A549 (cell line): ENCODE data around the gene BRSK2. TPM values are rescaled to one million over a fixed set of nuclear protein-coding genes. Genes with fewer than 3 reads are reported as not detected.

Experiments used
- ATAC-seq, 2 experiments: fragments of 200-7000 bp in 1 of 2; fragments of >200 bp in 1 of 2; cut with Nextera tagmentation in 1 of 2; cut with Tn5 transposase in 1 of 2; 3 replicates each; pipeline versions ENCODE4 v1.8.0 to v1.9.1; 2018 to 2020; ENCODE audit warnings: mild to moderate bottlenecking in 1 of 2, moderate library complexity in 1 of 2
- CTCF ChIA-PET: fragments of 300-600 bp; sonication (Branson Sonifier 250); formaldehyde crosslinking; extraction: SDS; loops from one replicate; lab custom pipeline; 2021; ENCODE audit warnings: antibody characterized with exemption, inconsistent platforms; lab: Yijun Ruan, JAX
- POLR2A ChIA-PET: fragments of 350-600 bp; formaldehyde crosslinking; extraction: SDS; loops from one replicate; lab custom pipeline; 2021; ENCODE audit warnings: antibody characterized with exemption, inconsistent platforms; lab: Yijun Ruan, JAX
- DNase-seq, 2 experiments: peaks; one replicate each; pipeline versions ENCODE4 v3.0.0 to v3.0.0-alpha.2; 2011 to 2016; ENCODE audit warnings: low read depth in 1 of 2, low spot score in 1 of 2
- FAIRE-seq: peaks from 2 replicates; lab custom pipeline; 2011; peaks lifted over from hg19 to GRCh38; lab: Jason Lieb, UNC
- H3K27ac ChIP-seq, 2 experiments: fragments of >200 bp; sonication (Bioruptor Twin); formaldehyde crosslinking; 3 replicates each; pipeline ENCODE4 v1.5.1; 2016 to 2017
- H3K4me1 ChIP-seq: fragments of >200 bp; sonication (Bioruptor Twin); formaldehyde crosslinking; 3 replicates; pipeline ENCODE4 v1.6.1; 2016
- H3K4me2 ChIP-seq: fragments of >200 bp; sonication (Bioruptor Twin); formaldehyde crosslinking; 3 replicates; pipeline ENCODE4 v1.6.1; 2016
- H3K4me3 ChIP-seq: fragments of >200 bp; sonication (Bioruptor Twin); formaldehyde crosslinking; 3 replicates; pipeline ENCODE4 v1.5.1; 2016
- H3K9me3 ChIP-seq: fragments of >200 bp; sonication (Bioruptor Twin); formaldehyde crosslinking; 3 replicates; pipeline ENCODE4 v1.6.1; 2016
- CBX2 ChIP-seq: fragments of 200-600 bp; sonication (generic); IDR thresholded peaks from 2 replicates; pipeline ENCODE4 v1.6.1; 2016; ENCODE audit warnings: low read depth, mild to moderate bottlenecking, borderline replicate concordance
- CHD2 ChIP-seq: fragments of 150-350 bp; IDR thresholded peaks from 2 replicates; pipeline ENCODE4 v1.6.1; 2014; ENCODE audit warnings: low read length; ENCODE audit not compliant: partially characterized antibody
- FOSL2 ChIP-seq, 2 experiments: fragments of 450-650 bp in 1 of 2; fragments of >200 bp in 1 of 2; sonication (Bioruptor Twin) in 1 of 2; formaldehyde crosslinking; IDR thresholded peaks; 2 replicates each; pipeline versions ENCODE4 v1.5.0 to v1.6.1; 2016 to 2020; ENCODE audit warnings: mild to moderate bottlenecking in 1 of 2, moderate library complexity in 1 of 2
- GATA3 ChIP-seq: IDR thresholded peaks from 2 replicates; pipeline ENCODE4 v1.6.1; 2012; ENCODE audit warnings: borderline replicate concordance
- HEYL ChIP-seq: fragments of 250-450 bp; sonication (Bioruptor Pico); IDR thresholded peaks from 2 replicates; pipeline ENCODE4 v1.8.0; 2021; ENCODE audit warnings: mild to moderate bottlenecking, moderate library complexity
- HOXA7 ChIP-seq: fragments of 250-450 bp; sonication (Bioruptor Pico); IDR thresholded peaks from 2 replicates; pipeline ENCODE4 v1.5.0; 2020; ENCODE audit warnings: mild to moderate bottlenecking, moderate library complexity
- HOXB13 ChIP-seq: fragments of 250-450 bp; sonication (Bioruptor Pico); IDR thresholded peaks from 2 replicates; pipeline ENCODE4 v1.5.0; 2020; ENCODE audit warnings: low read depth, mild to moderate bottlenecking, moderate library complexity
- HOXB5 ChIP-seq: fragments of 250-450 bp; sonication (Bioruptor Pico); IDR thresholded peaks from 2 replicates; pipeline ENCODE4 v1.5.0; 2020; ENCODE audit warnings: mild to moderate bottlenecking, moderate library complexity
- KDM1A ChIP-seq: fragments of 200-600 bp; sonication (generic); IDR thresholded peaks from 2 replicates; pipeline ENCODE4 v1.6.1; 2016; ENCODE audit warnings: low read depth, mild to moderate bottlenecking
- MAFK ChIP-seq: fragments of 450-650 bp; IDR thresholded peaks from 2 replicates; pipeline ENCODE4 v1.6.1; 2014; ENCODE audit not compliant: partially characterized antibody
- MAZ ChIP-seq: fragments of 150-350 bp; IDR thresholded peaks from 2 replicates; pipeline ENCODE4 v1.6.1; 2014; ENCODE audit warnings: antibody characterized with exemption, low read depth, low read length, borderline replicate concordance
- NPAS2 ChIP-seq: fragments of 250-450 bp; sonication (Bioruptor Pico); IDR thresholded peaks from 2 replicates; pipeline ENCODE4 v1.8.0; 2022; ENCODE audit warnings: mild to moderate bottlenecking, moderate library complexity, borderline replicate concordance
- PHF8 ChIP-seq: fragments of 200-600 bp; sonication (generic); IDR thresholded peaks from 2 replicates; pipeline ENCODE4 v1.6.1; 2016; ENCODE audit warnings: low read depth, mild to moderate bottlenecking, antibody characterized with exemption, moderate library complexity, borderline replicate concordance
- RARB ChIP-seq: fragments of 250-450 bp; sonication (Bioruptor Pico); IDR thresholded peaks from 2 replicates; pipeline ENCODE4 v1.8.0; 2021; ENCODE audit warnings: mild to moderate bottlenecking, moderate library complexity
- RCOR1 ChIP-seq: fragments of 150-350 bp; IDR thresholded peaks from 2 replicates; pipeline ENCODE4 v1.6.1; 2014; ENCODE audit warnings: antibody characterized with exemption, low read length, low read depth
- RFX5 ChIP-seq: fragments of 450-650 bp; IDR thresholded peaks from 2 replicates; pipeline ENCODE4 v1.7.1; 2014; ENCODE audit warnings: antibody characterized with exemption, mild to moderate bottlenecking, moderate library complexity
- SMC3 ChIP-seq: fragments of >200 bp; sonication (Bioruptor Twin); formaldehyde crosslinking; IDR thresholded peaks from 3 replicates; pipeline ENCODE4 v1.6.1; 2018; ENCODE audit warnings: inconsistent platforms
- TFCP2L1 ChIP-seq: fragments of 250-450 bp; sonication (Bioruptor Pico); IDR thresholded peaks from 2 replicates; pipeline ENCODE4 v1.5.0; 2021; ENCODE audit warnings: mild to moderate bottlenecking
- TP53 ChIP-seq: fragments of 250-450 bp; sonication (Bioruptor Pico); IDR thresholded peaks from 2 replicates; pipeline ENCODE4 v1.5.0; 2021; ENCODE audit warnings: mild to moderate bottlenecking, moderate library complexity
- WGBS: methylation state at CpG from one replicate; pipeline ENCODE4 v1.1.6; 2017; ENCODE audit errors: missing lambda C conversion rate; 5-methylcytosine and 5-hydroxymethylcytosine counted together
- polyA plus RNA-seq, 4 experiments: library from polyadenylated mRNA; depleted of rRNA in 3 of 4; stranded (reverse); fragments of >200 nt; fragmentation: RNase III in 1 of 4; extraction: RNeasy Plus Mini Kit Qiagen cat#74134 plus additional on column Dnase treatment in 1 of 4; gene quantifications; 2 replicates in 3 of 4; 3 replicates in 1 of 4; pipeline ENCODE4 v1.2.3, GENCODE V29; 2011 to 2017
- TF ChIP-seq, protein P1 (sequence below): fragments of >200 bp; sonication (Bioruptor Twin); formaldehyde crosslinking; IDR thresholded peaks from 3 replicates; pipeline ENCODE4 v1.5.1; 2016
- TF ChIP-seq, protein P2 (sequence below): fragments of 200-600 bp; sonication (generic); IDR thresholded peaks from 2 replicates; pipeline ENCODE4 v1.6.1; 2016; ENCODE audit warnings: antibody characterized with exemption, mild to moderate bottlenecking, moderate library complexity
- TF ChIP-seq, protein P3 (sequence below): fragments of 150-350 bp; IDR thresholded peaks from 2 replicates; pipeline ENCODE4 v1.6.1; 2014; ENCODE audit warnings: low read depth, mild to moderate bottlenecking, low read length
- TF ChIP-seq, protein P4 (sequence below): IDR thresholded peaks from 2 replicates; pipeline ENCODE4 v1.6.1; 2012
- TF ChIP-seq, protein P5 (sequence below): IDR thresholded peaks from 2 replicates; pipeline ENCODE4 v1.6.1; 2012
- TF ChIP-seq, protein P6 (sequence below): fragments of 250-450 bp; sonication (Bioruptor Pico); IDR thresholded peaks from 2 replicates; pipeline ENCODE4 v1.5.0; 2020; ENCODE audit warnings: low read depth, mild to moderate bottlenecking, moderate library complexity
- TF ChIP-seq, protein P7 (sequence below): fragments of >200 bp; sonication (Bioruptor Twin); formaldehyde crosslinking; IDR thresholded peaks from 3 replicates; pipeline ENCODE4 v1.6.1; 2016

Gene BRSK2
- polyA plus RNA-seq, 2 of the 4 experiments (the other 2 are of a cell fraction) = 3.8 to 10.1 TPM

DNA sequence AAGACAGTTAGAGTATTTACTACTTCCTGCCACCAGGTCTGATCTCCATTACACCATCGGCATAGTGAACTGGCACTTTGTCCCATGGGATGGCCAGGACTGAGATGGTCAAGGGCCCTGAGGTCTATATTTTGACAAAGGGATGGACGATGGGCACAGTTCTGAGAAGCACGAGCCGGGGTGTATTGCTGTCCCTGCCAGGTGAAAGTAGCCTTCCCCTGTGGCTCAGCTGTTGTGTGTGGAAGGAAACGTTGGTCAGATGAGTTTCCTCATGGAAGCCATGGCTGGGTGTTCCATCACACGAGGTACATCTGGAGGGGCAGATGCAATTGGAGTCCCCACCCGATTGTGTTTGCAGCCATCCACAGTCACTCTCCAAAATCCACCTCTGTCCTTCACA, 27.9 kb upstream of the BRSK2 start (continued):
- TF ChIP-seq, protein P1, sequence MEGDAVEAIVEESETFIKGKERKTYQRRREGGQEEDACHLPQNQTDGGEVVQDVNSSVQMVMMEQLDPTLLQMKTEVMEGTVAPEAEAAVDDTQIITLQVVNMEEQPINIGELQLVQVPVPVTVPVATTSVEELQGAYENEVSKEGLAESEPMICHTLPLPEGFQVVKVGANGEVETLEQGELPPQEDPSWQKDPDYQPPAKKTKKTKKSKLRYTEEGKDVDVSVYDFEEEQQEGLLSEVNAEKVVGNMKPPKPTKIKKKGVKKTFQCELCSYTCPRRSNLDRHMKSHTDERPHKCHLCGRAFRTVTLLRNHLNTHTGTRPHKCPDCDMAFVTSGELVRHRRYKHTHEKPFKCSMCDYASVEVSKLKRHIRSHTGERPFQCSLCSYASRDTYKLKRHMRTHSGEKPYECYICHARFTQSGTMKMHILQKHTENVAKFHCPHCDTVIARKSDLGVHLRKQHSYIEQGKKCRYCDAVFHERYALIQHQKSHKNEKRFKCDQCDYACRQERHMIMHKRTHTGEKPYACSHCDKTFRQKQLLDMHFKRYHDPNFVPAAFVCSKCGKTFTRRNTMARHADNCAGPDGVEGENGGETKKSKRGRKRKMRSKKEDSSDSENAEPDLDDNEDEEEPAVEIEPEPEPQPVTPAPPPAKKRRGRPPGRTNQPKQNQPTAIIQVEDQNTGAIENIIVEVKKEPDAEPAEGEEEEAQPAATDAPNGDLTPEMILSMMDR = no peak
- no peak for TF ChIP-seq HOXB13 (CRISPR knock-in tag)

DNA sequence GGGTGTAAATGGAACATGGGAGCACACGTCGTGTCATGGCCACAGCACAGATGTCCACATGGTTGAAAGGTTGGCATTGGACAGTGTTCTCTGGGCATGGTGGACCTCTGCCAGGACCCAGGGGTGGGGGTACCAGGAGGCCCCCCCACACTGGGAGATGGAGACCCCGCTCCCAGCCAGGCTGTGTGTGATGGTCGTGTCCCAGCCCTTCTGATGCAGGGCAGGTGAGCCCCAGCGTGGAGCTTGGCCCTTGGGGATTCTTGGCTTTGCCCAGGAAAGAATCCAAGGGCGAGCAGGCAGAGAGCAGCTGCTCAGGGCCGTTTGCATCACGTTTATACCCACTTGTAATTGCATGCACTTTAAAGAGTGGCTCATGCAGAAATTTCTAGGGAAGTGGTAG, 22.0 kb upstream of the BRSK2 start:
- CTCF ChIA-PET = interaction anchor here (1.2 kb wide), 1 partner anchor 18 kb away, joined by 4 read pairs; no protein-coding TSS in a partner anchor
- Histone ChIP-seq H3K9me3 (peaks cover 15% of the 10 kb centered on the region), H3K4me3 (no peak overlapping the region), H3K4me1 (peaks cover 4% of the 10 kb centered on the region), H3K4me2 (no peak overlapping the region), H3K27ac (no peak overlapping the region)
- DNase-seq (no peak), ATAC-seq (no peak), FAIRE-seq (no peak)
- POLR2A ChIA-PET = no interaction called here
- TF ChIP-seq, protein P2, sequence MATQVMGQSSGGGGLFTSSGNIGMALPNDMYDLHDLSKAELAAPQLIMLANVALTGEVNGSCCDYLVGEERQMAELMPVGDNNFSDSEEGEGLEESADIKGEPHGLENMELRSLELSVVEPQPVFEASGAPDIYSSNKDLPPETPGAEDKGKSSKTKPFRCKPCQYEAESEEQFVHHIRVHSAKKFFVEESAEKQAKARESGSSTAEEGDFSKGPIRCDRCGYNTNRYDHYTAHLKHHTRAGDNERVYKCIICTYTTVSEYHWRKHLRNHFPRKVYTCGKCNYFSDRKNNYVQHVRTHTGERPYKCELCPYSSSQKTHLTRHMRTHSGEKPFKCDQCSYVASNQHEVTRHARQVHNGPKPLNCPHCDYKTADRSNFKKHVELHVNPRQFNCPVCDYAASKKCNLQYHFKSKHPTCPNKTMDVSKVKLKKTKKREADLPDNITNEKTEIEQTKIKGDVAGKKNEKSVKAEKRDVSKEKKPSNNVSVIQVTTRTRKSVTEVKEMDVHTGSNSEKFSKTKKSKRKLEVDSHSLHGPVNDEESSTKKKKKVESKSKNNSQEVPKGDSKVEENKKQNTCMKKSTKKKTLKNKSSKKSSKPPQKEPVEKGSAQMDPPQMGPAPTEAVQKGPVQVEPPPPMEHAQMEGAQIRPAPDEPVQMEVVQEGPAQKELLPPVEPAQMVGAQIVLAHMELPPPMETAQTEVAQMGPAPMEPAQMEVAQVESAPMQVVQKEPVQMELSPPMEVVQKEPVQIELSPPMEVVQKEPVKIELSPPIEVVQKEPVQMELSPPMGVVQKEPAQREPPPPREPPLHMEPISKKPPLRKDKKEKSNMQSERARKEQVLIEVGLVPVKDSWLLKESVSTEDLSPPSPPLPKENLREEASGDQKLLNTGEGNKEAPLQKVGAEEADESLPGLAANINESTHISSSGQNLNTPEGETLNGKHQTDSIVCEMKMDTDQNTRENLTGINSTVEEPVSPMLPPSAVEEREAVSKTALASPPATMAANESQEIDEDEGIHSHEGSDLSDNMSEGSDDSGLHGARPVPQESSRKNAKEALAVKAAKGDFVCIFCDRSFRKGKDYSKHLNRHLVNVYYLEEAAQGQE = no peak
- TF ChIP-seq GATA3 (no peak), PHF8 (no peak), TP53 (CRISPR knock-in tag) (no peak), RFX5 (no peak), FOSL2 (IDR thresholded peaks at IDR 0.05) (no peak), FOSL2 (CRISPR knock-in tag; IDR thresholded peaks at IDR 0.05) (no peak), TFCP2L1 (no peak)
- TF ChIP-seq, protein P3, sequence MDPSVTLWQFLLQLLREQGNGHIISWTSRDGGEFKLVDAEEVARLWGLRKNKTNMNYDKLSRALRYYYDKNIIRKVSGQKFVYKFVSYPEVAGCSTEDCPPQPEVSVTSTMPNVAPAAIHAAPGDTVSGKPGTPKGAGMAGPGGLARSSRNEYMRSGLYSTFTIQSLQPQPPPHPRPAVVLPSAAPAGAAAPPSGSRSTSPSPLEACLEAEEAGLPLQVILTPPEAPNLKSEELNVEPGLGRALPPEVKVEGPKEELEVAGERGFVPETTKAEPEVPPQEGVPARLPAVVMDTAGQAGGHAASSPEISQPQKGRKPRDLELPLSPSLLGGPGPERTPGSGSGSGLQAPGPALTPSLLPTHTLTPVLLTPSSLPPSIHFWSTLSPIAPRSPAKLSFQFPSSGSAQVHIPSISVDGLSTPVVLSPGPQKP = no peak
- WGBS = 41% methylated on average over 7 of the region's 8 CpGs

DNA sequence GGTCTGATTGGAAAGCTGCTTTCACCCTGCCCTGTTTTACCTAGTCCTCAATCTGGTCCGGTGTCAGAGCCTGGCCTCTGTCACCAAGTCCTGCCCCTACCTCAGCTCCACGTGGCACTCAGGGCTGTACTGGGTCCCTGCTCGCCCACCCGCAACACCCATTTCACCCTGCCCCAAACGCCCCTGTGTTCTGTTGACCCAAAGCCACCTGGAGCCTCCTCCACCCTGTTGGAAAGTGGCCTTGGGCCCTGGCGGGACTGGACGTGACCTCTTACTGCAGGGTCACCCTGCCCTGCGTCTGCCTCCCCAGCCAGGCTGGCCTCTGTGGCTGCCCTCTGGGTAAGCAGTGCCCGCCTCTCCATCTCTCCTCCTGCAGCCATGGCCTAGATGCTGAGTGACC, 21.5 kb upstream of the BRSK2 start:
- CTCF ChIA-PET = no interaction called here
- H3K4me1 ChIP-seq = peaks cover 9% of the 10 kb centered on the region
- WGBS = 67% methylated on average over 9 of the region's 9 CpGs
- peaks cover 15% of the 10 kb centered on the region for H3K9me3 ChIP-seq
- no peak overlapping the region for H3K27ac ChIP-seq
- TF ChIP-seq MAZ (no peak), HOXB5 (CRISPR knock-in tag) (no peak), HOXA7 (CRISPR knock-in tag) (no peak), RARB (no peak), MAFK (no peak), NPAS2 (CRISPR knock-in tag) (no peak), CBX2 (no peak), RCOR1 (no peak), KDM1A (no peak), CHD2 (no peak), TP53 (CRISPR knock-in tag) (no peak), HEYL (CRISPR knock-in tag) (no peak), GATA3 (no peak), SMC3 (no peak)
- TF ChIP-seq, protein P4, sequence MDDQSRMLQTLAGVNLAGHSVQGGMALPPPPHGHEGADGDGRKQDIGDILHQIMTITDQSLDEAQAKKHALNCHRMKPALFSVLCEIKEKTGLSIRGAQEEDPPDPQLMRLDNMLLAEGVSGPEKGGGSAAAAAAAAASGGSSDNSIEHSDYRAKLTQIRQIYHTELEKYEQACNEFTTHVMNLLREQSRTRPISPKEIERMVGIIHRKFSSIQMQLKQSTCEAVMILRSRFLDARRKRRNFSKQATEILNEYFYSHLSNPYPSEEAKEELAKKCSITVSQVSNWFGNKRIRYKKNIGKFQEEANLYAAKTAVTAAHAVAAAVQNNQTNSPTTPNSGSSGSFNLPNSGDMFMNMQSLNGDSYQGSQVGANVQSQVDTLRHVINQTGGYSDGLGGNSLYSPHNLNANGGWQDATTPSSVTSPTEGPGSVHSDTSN = no peak
- TF ChIP-seq, protein P5, sequence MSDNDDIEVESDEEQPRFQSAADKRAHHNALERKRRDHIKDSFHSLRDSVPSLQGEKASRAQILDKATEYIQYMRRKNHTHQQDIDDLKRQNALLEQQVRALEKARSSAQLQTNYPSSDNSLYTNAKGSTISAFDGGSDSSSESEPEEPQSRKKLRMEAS = no peak
- TF ChIP-seq, protein P6, sequence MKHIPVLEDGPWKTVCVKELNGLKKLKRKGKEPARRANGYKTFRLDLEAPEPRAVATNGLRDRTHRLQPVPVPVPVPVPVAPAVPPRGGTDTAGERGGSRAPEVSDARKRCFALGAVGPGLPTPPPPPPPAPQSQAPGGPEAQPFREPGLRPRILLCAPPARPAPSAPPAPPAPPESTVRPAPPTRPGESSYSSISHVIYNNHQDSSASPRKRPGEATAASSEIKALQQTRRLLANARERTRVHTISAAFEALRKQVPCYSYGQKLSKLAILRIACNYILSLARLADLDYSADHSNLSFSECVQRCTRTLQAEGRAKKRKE (CRISPR knock-in tag) = no peak
- TF ChIP-seq, protein P7, sequence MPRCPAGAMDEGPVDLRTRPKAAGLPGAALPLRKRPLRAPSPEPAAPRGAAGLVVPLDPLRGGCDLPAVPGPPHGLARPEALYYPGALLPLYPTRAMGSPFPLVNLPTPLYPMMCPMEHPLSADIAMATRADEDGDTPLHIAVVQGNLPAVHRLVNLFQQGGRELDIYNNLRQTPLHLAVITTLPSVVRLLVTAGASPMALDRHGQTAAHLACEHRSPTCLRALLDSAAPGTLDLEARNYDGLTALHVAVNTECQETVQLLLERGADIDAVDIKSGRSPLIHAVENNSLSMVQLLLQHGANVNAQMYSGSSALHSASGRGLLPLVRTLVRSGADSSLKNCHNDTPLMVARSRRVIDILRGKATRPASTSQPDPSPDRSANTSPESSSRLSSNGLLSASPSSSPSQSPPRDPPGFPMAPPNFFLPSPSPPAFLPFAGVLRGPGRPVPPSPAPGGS = no peak
- TF ChIP-seq, all 56 proteins: peak for 0
- Histone ChIP-seq H3K4me3 (no peak overlapping the region), H3K4me2 (no peak overlapping the region)
- no peak for FAIRE-seq
- no peak for ATAC-seq
- POLR2A ChIA-PET = no interaction called here
- no peak for DNase-seq
